ENCODE results near the gene RPUSD1.
"Not testable (repeated sequence)": the region's sequence is repeated elsewhere in the genome, so short reads cannot be mapped to it uniquely, and the experiment has no call there.

RPUSD1 gene

DNA sequence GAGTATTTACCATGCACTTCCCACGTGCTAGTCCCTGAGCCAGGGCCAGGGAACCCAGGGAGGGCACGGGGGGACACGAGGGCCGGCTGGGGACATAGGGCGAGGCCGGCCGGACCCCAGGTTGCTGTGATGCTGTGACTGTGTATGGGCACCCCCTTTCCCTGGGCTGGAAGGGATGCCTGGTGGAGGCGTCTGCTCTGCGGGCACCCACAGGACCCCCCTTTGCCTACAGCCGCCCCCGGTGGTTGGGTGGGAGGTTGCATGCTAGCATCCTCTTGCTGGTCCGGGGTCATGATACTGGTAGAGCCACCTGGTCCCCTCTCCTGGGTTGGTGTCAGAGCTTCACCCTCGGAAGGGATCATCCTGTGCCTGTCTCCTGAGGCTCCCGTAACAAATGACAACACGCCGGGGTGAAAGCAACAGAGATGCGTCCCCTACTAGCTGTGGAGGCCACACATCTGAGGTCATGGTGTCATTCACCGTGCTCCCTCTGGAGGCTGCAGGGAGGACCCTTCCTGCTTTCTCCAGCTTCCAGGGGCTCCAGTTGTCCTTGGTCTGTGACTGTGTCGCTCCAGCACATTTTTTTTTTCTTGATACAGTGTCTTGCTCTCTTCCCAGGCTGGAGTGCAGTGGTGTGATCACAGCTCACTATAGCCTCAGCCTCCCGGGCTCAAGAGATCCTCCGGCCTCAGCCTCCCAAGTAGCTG lies 44.2 kb downstream of the RPUSD1 start:
- TF ChIP-seq, protein P1, sequence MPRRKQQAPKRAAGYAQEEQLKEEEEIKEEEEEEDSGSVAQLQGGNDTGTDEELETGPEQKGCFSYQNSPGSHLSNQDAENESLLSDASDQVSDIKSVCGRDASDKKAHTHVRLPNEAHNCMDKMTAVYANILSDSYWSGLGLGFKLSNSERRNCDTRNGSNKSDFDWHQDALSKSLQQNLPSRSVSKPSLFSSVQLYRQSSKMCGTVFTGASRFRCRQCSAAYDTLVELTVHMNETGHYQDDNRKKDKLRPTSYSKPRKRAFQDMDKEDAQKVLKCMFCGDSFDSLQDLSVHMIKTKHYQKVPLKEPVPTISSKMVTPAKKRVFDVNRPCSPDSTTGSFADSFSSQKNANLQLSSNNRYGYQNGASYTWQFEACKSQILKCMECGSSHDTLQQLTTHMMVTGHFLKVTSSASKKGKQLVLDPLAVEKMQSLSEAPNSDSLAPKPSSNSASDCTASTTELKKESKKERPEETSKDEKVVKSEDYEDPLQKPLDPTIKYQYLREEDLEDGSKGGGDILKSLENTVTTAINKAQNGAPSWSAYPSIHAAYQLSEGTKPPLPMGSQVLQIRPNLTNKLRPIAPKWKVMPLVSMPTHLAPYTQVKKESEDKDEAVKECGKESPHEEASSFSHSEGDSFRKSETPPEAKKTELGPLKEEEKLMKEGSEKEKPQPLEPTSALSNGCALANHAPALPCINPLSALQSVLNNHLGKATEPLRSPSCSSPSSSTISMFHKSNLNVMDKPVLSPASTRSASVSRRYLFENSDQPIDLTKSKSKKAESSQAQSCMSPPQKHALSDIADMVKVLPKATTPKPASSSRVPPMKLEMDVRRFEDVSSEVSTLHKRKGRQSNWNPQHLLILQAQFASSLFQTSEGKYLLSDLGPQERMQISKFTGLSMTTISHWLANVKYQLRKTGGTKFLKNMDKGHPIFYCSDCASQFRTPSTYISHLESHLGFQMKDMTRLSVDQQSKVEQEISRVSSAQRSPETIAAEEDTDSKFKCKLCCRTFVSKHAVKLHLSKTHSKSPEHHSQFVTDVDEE (CRISPR knock-in tag; IDR thresholded peaks at IDR 0.05) = no peak
- TF ChIP-seq ESRRG (CRISPR knock-in tag; IDR thresholded peaks at IDR 0.05) (no peak), ZNF8 (CRISPR knock-in tag; IDR thresholded peaks at IDR 0.05) (no peak), ZNF565 (CRISPR knock-in tag; conservative IDR thresholded peaks at IDR 0.05; ENCODE audit: low read depth) (no peak), BACH2 (CRISPR knock-in tag; IDR thresholded peaks at IDR 0.05; ENCODE audit: borderline replicate concordance) (no peak), ZC3H10 (CRISPR knock-in tag; IDR thresholded peaks at IDR 0.05) (no peak), CSDC2 (CRISPR knock-in tag; IDR thresholded peaks at IDR 0.05) (no peak), ZFP3 (CRISPR knock-in tag; IDR thresholded peaks at IDR 0.05) (no peak), GLIS3 (CRISPR knock-in tag; IDR thresholded peaks at IDR 0.05) (no peak), OSR1 (CRISPR knock-in tag; IDR thresholded peaks at IDR 0.05) (no peak), ZNF70 (CRISPR knock-in tag; IDR thresholded peaks at IDR 0.05) (no peak), ISL1 (CRISPR knock-in tag; IDR thresholded peaks at IDR 0.05) (no peak), PPARA (CRISPR knock-in tag; IDR thresholded peaks at IDR 0.05; ENCODE audit: borderline replicate concordance) (no peak), TCF4 (CRISPR knock-in tag; IDR thresholded peaks at IDR 0.05; ENCODE audit: borderline replicate concordance) (no peak), ZFP30 (CRISPR knock-in tag; IDR thresholded peaks at IDR 0.05) (no peak), RARB (CRISPR knock-in tag; IDR thresholded peaks at IDR 0.05) (no peak)
- TF ChIP-seq, protein P2, sequence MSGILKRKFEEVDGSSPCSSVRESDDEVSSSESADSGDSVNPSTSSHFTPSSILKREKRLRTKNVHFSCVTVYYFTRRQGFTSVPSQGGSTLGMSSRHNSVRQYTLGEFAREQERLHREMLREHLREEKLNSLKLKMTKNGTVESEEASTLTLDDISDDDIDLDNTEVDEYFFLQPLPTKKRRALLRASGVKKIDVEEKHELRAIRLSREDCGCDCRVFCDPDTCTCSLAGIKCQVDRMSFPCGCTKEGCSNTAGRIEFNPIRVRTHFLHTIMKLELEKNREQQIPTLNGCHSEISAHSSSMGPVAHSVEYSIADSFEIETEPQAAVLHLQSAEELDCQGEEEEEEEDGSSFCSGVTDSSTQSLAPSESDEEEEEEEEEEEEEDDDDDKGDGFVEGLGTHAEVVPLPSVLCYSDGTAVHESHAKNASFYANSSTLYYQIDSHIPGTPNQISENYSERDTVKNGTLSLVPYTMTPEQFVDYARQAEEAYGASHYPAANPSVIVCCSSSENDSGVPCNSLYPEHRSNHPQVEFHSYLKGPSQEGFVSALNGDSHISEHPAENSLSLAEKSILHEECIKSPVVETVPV (CRISPR knock-in tag; IDR thresholded peaks at IDR 0.05) = no peak
- TF ChIP-seq, protein P3, sequence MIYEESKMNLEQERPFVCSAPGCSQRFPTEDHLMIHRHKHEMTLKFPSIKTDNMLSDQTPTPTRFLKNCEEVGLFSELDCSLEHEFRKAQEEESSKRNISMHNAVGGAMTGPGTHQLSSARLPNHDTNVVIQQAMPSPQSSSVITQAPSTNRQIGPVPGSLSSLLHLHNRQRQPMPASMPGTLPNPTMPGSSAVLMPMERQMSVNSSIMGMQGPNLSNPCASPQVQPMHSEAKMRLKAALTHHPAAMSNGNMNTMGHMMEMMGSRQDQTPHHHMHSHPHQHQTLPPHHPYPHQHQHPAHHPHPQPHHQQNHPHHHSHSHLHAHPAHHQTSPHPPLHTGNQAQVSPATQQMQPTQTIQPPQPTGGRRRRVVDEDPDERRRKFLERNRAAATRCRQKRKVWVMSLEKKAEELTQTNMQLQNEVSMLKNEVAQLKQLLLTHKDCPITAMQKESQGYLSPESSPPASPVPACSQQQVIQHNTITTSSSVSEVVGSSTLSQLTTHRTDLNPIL (CRISPR knock-in tag; IDR thresholded peaks at IDR 0.05; ENCODE audit: low read depth) = no peak
- TF ChIP-seq, protein P4, sequence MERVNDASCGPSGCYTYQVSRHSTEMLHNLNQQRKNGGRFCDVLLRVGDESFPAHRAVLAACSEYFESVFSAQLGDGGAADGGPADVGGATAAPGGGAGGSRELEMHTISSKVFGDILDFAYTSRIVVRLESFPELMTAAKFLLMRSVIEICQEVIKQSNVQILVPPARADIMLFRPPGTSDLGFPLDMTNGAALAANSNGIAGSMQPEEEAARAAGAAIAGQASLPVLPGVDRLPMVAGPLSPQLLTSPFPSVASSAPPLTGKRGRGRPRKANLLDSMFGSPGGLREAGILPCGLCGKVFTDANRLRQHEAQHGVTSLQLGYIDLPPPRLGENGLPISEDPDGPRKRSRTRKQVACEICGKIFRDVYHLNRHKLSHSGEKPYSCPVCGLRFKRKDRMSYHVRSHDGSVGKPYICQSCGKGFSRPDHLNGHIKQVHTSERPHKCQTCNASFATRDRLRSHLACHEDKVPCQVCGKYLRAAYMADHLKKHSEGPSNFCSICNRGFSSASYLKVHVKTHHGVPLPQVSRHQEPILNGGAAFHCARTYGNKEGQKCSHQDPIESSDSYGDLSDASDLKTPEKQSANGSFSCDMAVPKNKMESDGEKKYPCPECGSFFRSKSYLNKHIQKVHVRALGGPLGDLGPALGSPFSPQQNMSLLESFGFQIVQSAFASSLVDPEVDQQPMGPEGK (CRISPR knock-in tag; IDR thresholded peaks at IDR 0.05; ENCODE audit: borderline replicate concordance) = no peak
- ATAC-seq = no peak

DNA sequence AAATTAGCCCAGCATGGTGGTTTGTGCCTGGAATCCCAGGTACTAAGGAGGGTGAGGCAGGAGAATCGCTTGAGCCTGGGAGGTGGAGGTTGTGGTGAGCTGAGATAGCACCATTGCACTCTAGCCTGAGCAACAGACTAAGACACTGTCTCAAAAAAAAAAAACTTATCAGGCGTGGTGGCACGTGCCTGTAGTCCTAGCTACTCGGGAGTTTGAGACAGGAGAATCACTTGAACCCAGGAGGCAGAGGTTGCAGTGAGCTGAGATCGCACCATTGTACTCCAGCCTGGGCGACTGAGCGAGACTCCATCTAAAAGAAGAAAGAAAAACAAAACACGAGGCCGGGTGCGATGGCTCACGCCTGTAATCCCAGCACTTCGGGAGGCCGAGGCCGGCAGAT lies 45.3 kb downstream of the RPUSD1 start:
- ATAC-seq = not testable (repeated sequence)

DNA sequence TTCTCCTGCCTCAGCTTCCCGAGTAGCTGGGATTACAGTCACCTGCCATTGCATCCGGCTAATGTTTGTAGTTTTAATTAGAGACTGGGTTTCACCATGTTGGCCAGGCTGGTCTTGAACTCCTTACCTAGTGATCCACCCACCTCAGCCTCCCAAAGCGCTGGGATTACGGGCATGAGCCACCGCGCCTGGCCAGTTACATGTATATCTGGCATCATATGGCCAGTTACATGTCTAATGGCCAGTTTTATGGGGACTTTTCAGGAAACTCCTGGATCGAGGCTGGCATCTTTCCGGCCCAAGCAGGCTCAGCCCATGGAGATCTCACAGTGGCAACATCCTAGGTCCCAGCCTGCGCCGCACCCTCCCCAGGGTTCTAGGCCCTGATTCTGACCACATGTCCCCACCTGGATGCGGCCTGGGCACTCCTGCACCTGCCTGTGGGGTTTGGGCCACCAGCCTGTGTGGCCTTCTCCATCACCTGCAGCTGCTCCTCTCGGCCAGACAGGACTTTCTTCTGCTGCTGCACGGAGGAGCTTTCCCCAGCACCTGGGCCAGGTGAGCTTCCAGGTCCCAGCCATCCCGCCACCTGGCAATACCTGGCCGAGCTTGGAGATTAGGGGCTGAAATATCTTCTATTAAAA lies 46.1 kb downstream of the RPUSD1 start:
- no peak for ATAC-seq
- TF ChIP-seq ZC3H10 (CRISPR knock-in tag; IDR thresholded peaks at IDR 0.05) (no peak), CSDC2 (CRISPR knock-in tag; IDR thresholded peaks at IDR 0.05) (no peak), ZNF70 (CRISPR knock-in tag; IDR thresholded peaks at IDR 0.05) (no peak), ARNTL (CRISPR knock-in tag; IDR thresholded peaks at IDR 0.05; ENCODE audit: borderline replicate concordance, low read depth) (no peak), TOX (CRISPR knock-in tag; IDR thresholded peaks at IDR 0.05; ENCODE audit: borderline replicate concordance) (no peak), ZNF8 (CRISPR knock-in tag; IDR thresholded peaks at IDR 0.05) (no peak), ESRRG (CRISPR knock-in tag; IDR thresholded peaks at IDR 0.05) (no peak), RARB (CRISPR knock-in tag; IDR thresholded peaks at IDR 0.05) (no peak), ZFP30 (CRISPR knock-in tag; IDR thresholded peaks at IDR 0.05) (no peak), OSR1 (CRISPR knock-in tag; IDR thresholded peaks at IDR 0.05) (no peak), GLIS3 (CRISPR knock-in tag; IDR thresholded peaks at IDR 0.05) (no peak)
- TF ChIP-seq, protein P4 (CRISPR knock-in tag; IDR thresholded peaks at IDR 0.05; ENCODE audit: borderline replicate concordance) = no peak
- TF ChIP-seq, protein P1 (CRISPR knock-in tag; IDR thresholded peaks at IDR 0.05) = no peak

Measured in SK-N-SH treated with all-trans-retinoic acid at 6 μM for 48 hours (cell line).